ENCODE results near the gene EYS. TPM values are rescaled to one million over a fixed set of nuclear protein-coding genes. Genes with fewer than 3 reads are reported as not detected.

EYS gene
- total RNA-seq, 1 experiment from 2014 or later, result not detected

DNA sequence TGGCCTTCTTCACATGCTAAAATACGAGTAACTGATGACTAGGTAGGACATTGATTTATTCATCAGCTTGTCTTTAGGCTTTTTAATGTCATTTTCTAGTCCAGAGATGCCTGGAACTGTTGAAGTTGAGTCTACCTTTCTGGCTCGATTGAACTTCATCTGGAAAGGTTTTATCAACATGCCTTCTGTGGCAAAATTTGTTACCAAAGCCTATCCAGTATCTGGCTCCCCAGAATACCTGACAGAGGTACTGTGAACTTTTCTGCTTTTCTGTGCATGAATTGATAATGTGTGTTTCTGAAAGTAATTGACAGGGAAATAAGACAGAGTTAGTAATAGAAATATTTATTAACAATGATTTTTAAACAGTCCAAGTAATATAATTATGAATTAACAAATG, 2000.4 kb downstream of the EYS start:
- no peak overlapping the region for H4K8ac ChIP-seq (replicated peaks; ENCODE audit: insufficient read length, low read depth, low read length)
- no peak overlapping the region for H4K5ac ChIP-seq (ENCODE audit: insufficient read length, low read depth, low read length)
- no peaks in the 10 kb centered on the region for H4K20me1 ChIP-seq (ENCODE audit: control insufficient read depth, insufficient read depth, insufficient read length)
- no peak overlapping the region for H2AK5ac ChIP-seq (ENCODE audit: insufficient read length, low read length)
- H3K9me3 Mint-ChIP-seq, result no peaks in the 10 kb centered on the region
- H4K91ac ChIP-seq (ENCODE audit: insufficient read length, low read depth, low read length), result no peak overlapping the region
- H3K14ac ChIP-seq (ENCODE audit: insufficient read depth, low read length), result no peak overlapping the region
- TF ChIP-seq, protein P1, sequence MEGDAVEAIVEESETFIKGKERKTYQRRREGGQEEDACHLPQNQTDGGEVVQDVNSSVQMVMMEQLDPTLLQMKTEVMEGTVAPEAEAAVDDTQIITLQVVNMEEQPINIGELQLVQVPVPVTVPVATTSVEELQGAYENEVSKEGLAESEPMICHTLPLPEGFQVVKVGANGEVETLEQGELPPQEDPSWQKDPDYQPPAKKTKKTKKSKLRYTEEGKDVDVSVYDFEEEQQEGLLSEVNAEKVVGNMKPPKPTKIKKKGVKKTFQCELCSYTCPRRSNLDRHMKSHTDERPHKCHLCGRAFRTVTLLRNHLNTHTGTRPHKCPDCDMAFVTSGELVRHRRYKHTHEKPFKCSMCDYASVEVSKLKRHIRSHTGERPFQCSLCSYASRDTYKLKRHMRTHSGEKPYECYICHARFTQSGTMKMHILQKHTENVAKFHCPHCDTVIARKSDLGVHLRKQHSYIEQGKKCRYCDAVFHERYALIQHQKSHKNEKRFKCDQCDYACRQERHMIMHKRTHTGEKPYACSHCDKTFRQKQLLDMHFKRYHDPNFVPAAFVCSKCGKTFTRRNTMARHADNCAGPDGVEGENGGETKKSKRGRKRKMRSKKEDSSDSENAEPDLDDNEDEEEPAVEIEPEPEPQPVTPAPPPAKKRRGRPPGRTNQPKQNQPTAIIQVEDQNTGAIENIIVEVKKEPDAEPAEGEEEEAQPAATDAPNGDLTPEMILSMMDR (conservative IDR thresholded peaks at IDR 0.05), result no peak
- H3K4me1 ChIP-seq (ENCODE audit: insufficient read depth, low read length), result no peaks in the 10 kb centered on the region
- H2BK15ac ChIP-seq (ENCODE audit: low read depth, low read length), result no peak overlapping the region
- no peak overlapping the region for H3K4me3 Mint-ChIP-seq
- H2BK5ac ChIP-seq (ENCODE audit: insufficient read length, low read length), result no peak overlapping the region
- no CpG with 5 or more reads among the region's 2 CpGs for WGBS (ENCODE audit: extremely low coverage, insufficient read length, low lambda C conversion rate)
- H3K27ac ChIP-seq (ENCODE audit: insufficient read length, low read depth, low read length), result no peak overlapping the region
- H3K9me3 ChIP-seq (ENCODE audit: control insufficient read depth, low read depth, low read length), result no peaks in the 10 kb centered on the region
- H3K79me2 ChIP-seq (ENCODE audit: insufficient read depth, low read length), result no peaks in the 10 kb centered on the region
- no peak overlapping the region for H2AFZ ChIP-seq (ENCODE audit: low read length)
- H3K27me3 ChIP-seq (ENCODE audit: insufficient read depth, low read length), result no peaks in the 10 kb centered on the region
- H3K23me2 ChIP-seq (ENCODE audit: insufficient read length, low read depth, low read length, poor library complexity, severe bottlenecking), result no peaks in the 10 kb centered on the region
- H3K36me3 Mint-ChIP-seq (ENCODE audit: insufficient read depth in 1 of 3, low read depth in 3 of 3), result peaks cover 18 to 80% (median 69%) of the 10 kb centered on the region in 3 experiments; a peak in 6 of 7 replicates
- no peaks in the 10 kb centered on the region for H3K27me3 Mint-ChIP-seq (ENCODE audit: low read depth)
- no peak overlapping the region for H3K9ac ChIP-seq (ENCODE audit: extremely low read depth, insufficient read length, low read length)
- H3K27ac Mint-ChIP-seq, result no peak overlapping the region
- no peaks in the 10 kb centered on the region for H3K79me1 ChIP-seq (ENCODE audit: insufficient read depth, low read depth, low read length, poor library complexity, severe bottlenecking)
- no peak overlapping the region for H3K23ac ChIP-seq (ENCODE audit: insufficient read length, low read depth, low read length)
- H3K4me2 ChIP-seq (ENCODE audit: insufficient read depth, insufficient read length, low read length), result no peak overlapping the region
- no peak overlapping the region for H3K4ac ChIP-seq (ENCODE audit: low read depth, low read length)
- H3K56ac ChIP-seq (ENCODE audit: insufficient read length, low read depth, low read length), result no peak overlapping the region
- H3T11ph ChIP-seq (ENCODE audit: low read length), result no peak overlapping the region
- H3K4me1 Mint-ChIP-seq, result no peaks in the 10 kb centered on the region
- no peak overlapping the region for H3K18ac ChIP-seq (ENCODE audit: insufficient read length, low read depth, low read length)
- no peak overlapping the region for H2BK20ac ChIP-seq (ENCODE audit: low read depth, low read length, poor library complexity, severe bottlenecking)
- H2BK12ac ChIP-seq (ENCODE audit: insufficient read length, low read depth, low read length), result no peak overlapping the region
- H2BK120ac ChIP-seq (ENCODE audit: low read depth, low read length, poor library complexity, severe bottlenecking), result no peak overlapping the region
- no peak for DNase-seq
